Activated CD8-positive, alpha-beta T cell treated with anti-CD3 and anti-CD28 coated beads for 36 hours (primary cell): ENCODE results near the gene VGLL3. TPM values are rescaled to one million over a fixed set of nuclear protein-coding genes. Genes with fewer than 3 reads are reported as not detected.

Experiments
- ATAC-seq: fragments of 200-7000 bp; cut with Tn5 transposase; one replicate; pipeline ENCODE4 v1.10.0; 2021; ENCODE audit warnings: mild to moderate bottlenecking, moderate library complexity
- CTCF ChIA-PET: fragments of 350-600 bp; sonication (Branson Sonifier 250); formaldehyde crosslinking; loops from one replicate; lab custom pipeline; 2021; ENCODE audit warnings: antibody characterized with exemption; lab: Charles Lee
- POLR2A ChIA-PET: fragments of 350-600 bp; sonication (Branson Sonifier 250); formaldehyde crosslinking; loops from one replicate; lab custom pipeline; 2021; ENCODE audit warnings: antibody characterized with exemption; lab: Charles Lee
- DNase-seq: peaks from one replicate; pipeline ENCODE4 v3.0.0-alpha.2; 2020
- H3K27ac Mint-ChIP-seq: one replicate; pipeline ENCODE4 v1.8.0; 2021; ENCODE audit warnings: mild to moderate bottlenecking, mixed read lengths
- H3K27me3 Mint-ChIP-seq: one replicate; pipeline ENCODE4 v1.8.0; 2021; ENCODE audit warnings: mixed read lengths
- H3K36me3 Mint-ChIP-seq: one replicate; pipeline ENCODE4 v1.8.0; 2021; ENCODE audit warnings: low read depth, mixed read lengths
- H3K4me1 Mint-ChIP-seq: one replicate; pipeline ENCODE4 v1.8.0; 2021; ENCODE audit warnings: low read depth, mixed read lengths
- H3K4me3 Mint-ChIP-seq: one replicate; pipeline ENCODE4 v1.8.0; 2021; ENCODE audit warnings: mild to moderate bottlenecking, moderate library complexity, mixed read lengths
- H3K9me3 Mint-ChIP-seq: one replicate; pipeline ENCODE4 v1.8.0; 2021; ENCODE audit warnings: mixed read lengths
- CTCF ChIP-seq: fragments of 200-600 bp; IDR thresholded peaks from one replicate; pipeline ENCODE4 v1.8.0; 2022; ENCODE audit warnings: antibody characterized with exemption, mild to moderate bottlenecking
- intact Hi-C: fragments of 100-400 bp; cut with micrococcal nuclease; formaldehyde crosslinking; loops from one replicate; pipeline ENCODE4 v1.10.0; 2022
- total RNA-seq, 2 experiments: library from RNA; stranded (reverse); gene quantifications; one replicate each; pipeline ENCODE4 v1.2.3, GENCODE V29; 2021

Gene VGLL3
- total RNA-seq, 2 experiments from 2014 or later, result not detected

- DNase-seq (no peak), ATAC-seq (no peak)
- TF ChIP-seq CTCF, result no peak
- no peaks in the 10 kb centered on the region for H3K27me3 Mint-ChIP-seq
- POLR2A ChIA-PET, result no interaction called here
- intact Hi-C loops, result no loop called here
- no peaks in the 10 kb centered on the region for H3K4me1 Mint-ChIP-seq
- peaks cover 2% of the 10 kb centered on the region for H3K9me3 Mint-ChIP-seq
- no peak overlapping the region for H3K27ac Mint-ChIP-seq
- no peaks in the 10 kb centered on the region for H3K36me3 Mint-ChIP-seq
- CTCF ChIA-PET, result no interaction called here
- H3K4me3 Mint-ChIP-seq, result no peak overlapping the region
Observed at GRCh38 chr3:86968244-86968932, 22.6 kb downstream of the VGLL3 start.

GRCh38 chr3:86967062-86967461 is 23.9 kb downstream of the VGLL3 start:
- POLR2A ChIA-PET, result no interaction called here
- no peak overlapping the region for H3K4me3 Mint-ChIP-seq
- no peak overlapping the region for H3K27ac Mint-ChIP-seq
- no peaks in the 10 kb centered on the region for H3K36me3 Mint-ChIP-seq
- TF ChIP-seq CTCF, result no peak
- CTCF ChIA-PET, result interaction anchor here (0.8 kb wide), 1 partner anchor 201 kb away, joined by 3 read pairs; no protein-coding TSS in a partner anchor
- H3K9me3 Mint-ChIP-seq, result peaks cover 2% of the 10 kb centered on the region
- no peaks in the 10 kb centered on the region for H3K4me1 Mint-ChIP-seq
- no peak for ATAC-seq
- intact Hi-C loops, result no loop called here
- no peak for DNase-seq
- H3K27me3 Mint-ChIP-seq, result no peaks in the 10 kb centered on the region

DNA sequence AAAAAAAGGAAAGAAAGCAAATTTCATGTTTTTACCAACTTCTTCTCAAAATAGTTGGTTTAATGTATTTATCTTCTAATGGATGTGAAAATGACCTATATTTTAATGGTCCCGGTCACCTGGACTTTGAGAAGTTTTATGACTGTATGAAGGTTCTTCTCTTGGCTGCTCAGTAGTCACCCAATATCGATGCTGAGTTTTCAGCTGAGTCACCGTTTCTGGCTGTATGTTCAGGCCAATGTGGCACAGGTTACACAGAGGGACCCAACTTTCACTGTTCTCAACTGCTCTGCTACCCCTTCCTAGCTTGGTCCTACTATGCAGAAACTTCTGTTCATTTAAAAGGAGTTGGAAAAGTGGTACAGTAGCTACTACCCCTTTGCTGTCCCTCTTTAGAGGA is 25.8 kb downstream of the VGLL3 start:
- intact Hi-C loops, result no loop called here

GRCh38 chr3:86963611-86964010 is 27.3 kb downstream of the VGLL3 start:
- no peaks in the 10 kb centered on the region for H3K27me3 Mint-ChIP-seq
- no peaks in the 10 kb centered on the region for H3K36me3 Mint-ChIP-seq
- no peak for DNase-seq
- H3K9me3 Mint-ChIP-seq, result no peaks in the 10 kb centered on the region
- intact Hi-C loops, result no loop called here
- H3K4me1 Mint-ChIP-seq, result no peaks in the 10 kb centered on the region
- ATAC-seq, result no peak
- TF ChIP-seq CTCF, result no peak
- no peak overlapping the region for H3K4me3 Mint-ChIP-seq
- ChIA-PET CTCF (no interaction called here), POLR2A (no interaction called here)
- H3K27ac Mint-ChIP-seq, result no peak overlapping the region

More for the DNA sequence above, 25.8 kb downstream of the VGLL3 start:
- ATAC-seq, result no peak
- ChIA-PET POLR2A (no interaction called here), CTCF (no interaction called here)
- Mint-ChIP-seq H3K9me3 (peaks cover 2% of the 10 kb centered on the region), H3K4me1 (no peaks in the 10 kb centered on the region), H3K36me3 (no peaks in the 10 kb centered on the region), H3K4me3 (no peak overlapping the region), H3K27ac (no peak overlapping the region), H3K27me3 (no peaks in the 10 kb centered on the region)
- TF ChIP-seq CTCF, result no peak
- no peak for DNase-seq

DNA sequence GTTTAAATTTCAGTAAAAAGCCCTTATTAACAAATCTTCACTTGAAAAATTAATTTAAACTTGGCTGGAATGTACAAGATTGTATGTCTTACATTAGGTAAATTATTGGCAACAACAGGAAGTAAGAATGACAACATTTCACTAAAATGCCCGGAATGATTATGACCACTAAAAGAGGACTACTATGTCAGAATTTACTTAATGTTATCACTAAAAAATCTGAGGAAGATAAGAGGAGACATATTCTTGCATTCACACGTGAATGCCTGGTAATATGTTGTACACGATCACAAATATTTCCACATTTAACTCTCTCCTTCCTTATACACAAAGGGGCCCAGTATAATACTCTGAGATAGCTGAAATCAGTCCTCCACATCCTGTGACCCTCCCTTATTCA is 29.7 kb downstream of the VGLL3 start:
- H3K36me3 Mint-ChIP-seq, result no peaks in the 10 kb centered on the region
- H3K9me3 Mint-ChIP-seq, result no peaks in the 10 kb centered on the region
- no peak for DNase-seq
- ChIA-PET CTCF (no interaction called here), POLR2A (no interaction called here)
- TF ChIP-seq CTCF, result no peak
- intact Hi-C loops, result no loop called here
- H3K4me3 Mint-ChIP-seq, result no peak overlapping the region
- H3K4me1 Mint-ChIP-seq, result no peaks in the 10 kb centered on the region
- no peak overlapping the region for H3K27ac Mint-ChIP-seq
- no peaks in the 10 kb centered on the region for H3K27me3 Mint-ChIP-seq
- ATAC-seq, result no peak
